Stimulated activated CD8-positive, alpha-beta memory T cell treated with anti-CD3 and anti-CD28 coated beads, Interleukin-15, amount 100 ng/mL, for 24 hours (primary cell): Measurements from ENCODE around the gene ADH7.

Source experiments
- DNase-seq: peaks from one replicate; pipeline ENCODE4 v3.0.0-alpha.2; 2020; ENCODE audit warnings: low read depth

The ADH7 gene

DNA sequence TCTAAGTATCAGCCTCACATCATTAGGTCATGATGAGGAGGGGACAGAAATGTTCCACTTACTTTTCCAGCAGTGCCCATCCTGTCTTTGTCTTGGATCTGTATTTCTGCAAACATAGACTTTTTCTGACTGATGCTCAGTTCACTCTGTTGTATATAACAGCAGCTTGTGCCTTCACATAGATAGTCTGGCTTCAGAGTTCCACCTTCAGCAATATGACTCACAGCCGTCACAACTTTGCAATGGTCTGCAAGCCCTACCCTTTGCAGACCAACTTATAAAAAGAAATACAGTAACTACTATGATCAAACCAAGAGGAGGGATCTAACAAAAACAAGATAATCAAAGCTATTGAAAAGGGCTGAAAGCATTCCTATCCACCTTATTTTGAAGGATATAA is at the start of gene ADH7:
ADH7 (minus strand) TSS at position 189 of the 400 bp plus-strand sequence; CDS start at position 80, 109 bp downstream.
- no peak for DNase-seq

DNA sequence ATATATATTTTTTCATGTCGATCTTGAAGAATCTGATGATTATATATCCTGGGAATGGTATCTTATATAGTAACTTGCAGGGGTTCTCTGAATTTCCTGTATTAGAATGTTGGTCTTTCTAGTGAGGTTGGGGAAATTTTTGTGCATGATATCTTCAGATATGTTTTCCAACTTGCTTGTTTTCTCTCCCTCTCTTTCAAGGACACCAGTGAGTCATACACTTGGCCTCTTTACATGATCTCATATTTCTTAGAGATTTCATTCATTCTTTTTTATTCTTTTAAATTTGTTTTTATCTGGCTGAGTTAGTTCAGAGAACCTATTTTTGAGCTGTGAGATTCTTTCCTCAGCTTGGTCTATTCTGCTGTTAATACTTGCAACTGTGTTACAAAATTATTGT is 48.5 kb upstream of the ADH7 start:
- no peak for DNase-seq

DNA sequence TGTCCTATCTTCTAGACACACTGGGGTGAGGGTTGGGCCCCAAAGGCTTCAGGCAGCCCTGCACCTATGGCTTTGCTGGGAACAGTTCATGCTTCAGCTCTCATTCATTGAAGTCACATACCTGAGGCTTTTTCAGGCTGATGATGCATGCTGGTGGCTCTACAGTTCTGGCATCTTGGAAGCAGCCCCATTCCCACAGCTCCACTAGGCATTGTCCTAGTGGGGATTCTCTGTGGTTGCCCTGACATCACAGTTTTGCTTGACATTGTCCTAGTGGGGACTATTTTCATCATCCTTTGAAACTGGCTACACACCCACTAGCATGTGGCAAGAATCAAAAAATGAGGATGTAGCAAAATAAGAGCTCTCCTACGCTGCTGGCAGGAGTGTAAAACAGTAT is 38.0 kb upstream of the ADH7 start:
- DNase-seq, result no peak

DNA sequence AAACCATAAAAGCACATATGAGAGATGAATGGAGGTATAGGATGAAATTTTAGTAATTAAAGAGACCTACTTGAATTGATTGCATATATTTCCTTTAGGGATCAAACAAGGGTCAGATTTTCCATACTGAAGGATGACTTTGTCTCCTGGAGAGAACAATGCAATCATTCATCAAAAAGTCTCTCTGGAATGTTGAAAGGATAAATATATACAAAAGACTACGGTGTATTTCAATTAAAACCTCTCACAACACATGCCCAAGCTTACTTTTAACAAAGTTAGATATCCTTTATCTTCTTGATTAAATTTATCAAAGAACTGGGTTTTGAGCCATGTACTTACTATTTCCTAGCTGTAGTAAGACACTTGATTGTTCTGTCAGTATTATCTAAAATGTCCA is 36.8 kb upstream of the ADH7 start:
- DNase-seq, result no peak

DNA sequence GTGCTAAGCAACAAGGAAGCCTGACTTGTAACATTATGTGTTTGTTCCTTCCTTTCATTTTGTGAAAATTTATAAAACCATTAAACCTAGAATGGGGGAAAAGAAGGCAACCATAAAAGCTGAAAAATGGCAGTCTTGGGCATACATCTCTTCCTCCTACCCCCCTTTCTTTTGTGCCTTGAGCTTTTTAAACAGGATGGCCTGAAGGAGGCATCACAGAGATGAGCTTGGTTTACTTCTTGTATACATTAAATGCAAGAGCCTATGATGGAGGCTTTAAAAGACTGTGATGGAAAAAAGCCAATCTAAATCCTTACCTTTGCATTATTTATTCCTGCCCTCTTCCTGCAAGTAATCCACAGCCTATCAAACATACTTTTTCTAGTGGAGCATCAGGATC is 36.2 kb upstream of the ADH7 start:
- DNase-seq, result no peak

DNA sequence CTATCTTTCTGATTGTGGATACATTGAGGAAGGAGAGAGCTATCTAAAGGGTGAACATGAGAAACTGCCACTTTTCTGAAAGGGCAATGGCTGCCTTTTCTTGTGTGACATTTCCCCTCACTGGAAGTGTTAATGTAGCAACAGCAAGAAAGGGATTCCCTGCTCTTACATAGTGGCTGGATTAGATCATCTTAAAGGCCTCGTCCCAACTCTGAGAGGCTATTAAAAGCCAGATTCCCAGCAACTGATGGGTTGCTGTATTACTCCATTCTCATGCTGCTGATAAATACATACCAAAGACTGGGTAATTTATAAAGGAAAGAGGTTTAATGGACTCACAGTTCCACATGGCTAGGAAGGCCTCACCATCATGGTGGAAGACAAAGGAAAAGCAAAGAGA is 33.7 kb upstream of the ADH7 start:
- DNase-seq, result no peak

DNA sequence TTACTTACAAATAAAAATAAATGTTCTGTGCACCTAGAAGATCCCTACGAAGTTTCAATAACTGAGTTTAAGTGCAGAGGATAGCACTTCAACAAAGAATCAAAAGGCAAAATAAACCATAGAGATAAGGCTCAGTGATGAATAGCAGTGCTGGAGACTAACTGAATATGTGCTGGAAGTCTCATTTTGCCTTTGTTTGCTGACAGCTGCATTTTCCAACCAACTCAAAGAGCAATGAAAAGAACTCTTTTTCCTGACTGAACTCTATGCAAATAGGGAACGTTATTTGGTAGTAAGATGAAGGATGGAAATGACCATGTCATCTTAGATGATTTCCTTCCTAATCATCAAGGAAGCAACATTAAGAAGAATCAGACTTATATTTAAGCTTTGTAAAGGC is 32.7 kb upstream of the ADH7 start:
- DNase-seq, result no peak

DNA sequence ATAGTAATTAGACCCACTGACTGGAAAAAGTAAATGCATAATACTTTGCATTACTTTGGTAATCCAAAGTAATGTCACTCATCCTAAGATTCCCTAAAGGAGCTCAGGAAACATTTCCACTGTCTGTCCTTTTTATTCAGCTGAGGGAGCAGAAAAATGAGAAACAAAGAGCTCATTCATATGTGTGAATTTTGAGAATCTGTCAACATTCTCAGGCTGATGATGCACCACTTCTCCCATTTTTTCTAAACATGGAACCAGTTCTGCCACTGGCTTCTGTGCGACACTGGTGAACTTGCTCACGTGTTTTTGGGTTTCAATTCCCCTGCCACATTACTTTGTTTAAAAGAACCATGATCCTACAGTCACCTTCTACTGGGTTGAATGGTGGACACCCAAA is 28.4 kb upstream of the ADH7 start:
- DNase-seq, result no peak

DNA sequence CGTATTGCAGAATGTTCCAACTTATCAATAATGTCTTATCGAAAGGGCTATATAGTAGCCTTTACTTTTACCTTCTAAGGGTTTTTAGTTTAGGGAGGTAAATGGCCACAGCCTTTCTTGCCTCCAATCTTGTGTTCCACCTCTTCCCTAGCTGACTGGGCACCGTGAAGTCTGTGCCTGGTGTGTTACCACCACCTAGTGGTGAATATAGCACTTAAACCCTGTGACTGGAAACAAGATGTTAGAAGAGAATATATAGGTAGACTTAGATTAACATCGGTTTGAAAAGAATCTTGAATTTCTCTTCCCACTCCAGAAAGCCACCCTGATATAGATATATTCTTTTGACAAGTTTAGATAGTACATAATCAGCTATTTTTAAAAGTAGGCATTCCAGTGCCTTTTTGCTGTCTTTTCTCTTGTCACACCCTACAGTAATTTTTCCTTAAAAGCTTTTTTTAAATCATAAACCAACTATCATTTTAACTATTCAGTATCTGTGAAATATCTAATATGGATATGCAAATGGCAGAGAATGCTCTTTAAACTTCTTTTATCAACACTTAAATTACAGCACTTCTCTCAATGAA is 27.8 kb upstream of the ADH7 start:
- no peak for DNase-seq

DNA sequence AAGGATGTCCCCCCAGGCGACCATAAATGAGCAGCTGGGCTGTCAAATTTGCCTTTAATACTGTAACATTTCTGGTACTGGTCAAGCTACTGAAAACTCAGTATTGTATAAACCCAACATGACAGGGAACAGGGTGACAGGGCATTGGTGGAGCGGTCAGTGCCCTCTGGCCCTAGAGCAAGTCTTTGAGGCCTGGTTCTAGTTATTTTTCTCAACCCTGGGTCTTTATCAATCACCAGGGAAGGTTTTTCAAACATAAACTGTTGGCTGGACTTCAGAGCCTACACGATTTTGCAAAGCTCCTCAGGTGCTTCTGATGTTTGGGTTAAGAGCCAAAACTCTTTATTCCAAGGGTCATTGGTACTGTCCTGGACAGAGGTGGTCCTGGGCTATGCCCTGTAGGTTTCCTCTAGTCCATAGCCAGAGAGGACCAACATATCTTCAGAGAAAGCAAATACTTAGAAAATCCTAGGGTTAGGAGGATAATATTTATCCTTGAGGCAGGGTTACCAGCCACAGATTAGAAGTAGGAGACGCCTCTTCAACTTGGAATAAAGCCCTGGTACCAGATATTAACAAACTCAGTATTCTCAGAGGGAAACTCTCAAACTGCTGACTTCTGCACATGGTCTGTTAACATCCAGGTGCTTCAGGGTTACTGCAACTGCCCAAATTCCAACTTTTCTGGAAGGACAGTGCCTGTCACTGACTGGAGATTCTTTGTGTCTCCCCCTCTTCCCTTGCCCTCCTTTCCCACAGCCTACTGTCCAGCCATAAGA is 26.7 kb upstream of the ADH7 start:
- no peak for DNase-seq

DNA sequence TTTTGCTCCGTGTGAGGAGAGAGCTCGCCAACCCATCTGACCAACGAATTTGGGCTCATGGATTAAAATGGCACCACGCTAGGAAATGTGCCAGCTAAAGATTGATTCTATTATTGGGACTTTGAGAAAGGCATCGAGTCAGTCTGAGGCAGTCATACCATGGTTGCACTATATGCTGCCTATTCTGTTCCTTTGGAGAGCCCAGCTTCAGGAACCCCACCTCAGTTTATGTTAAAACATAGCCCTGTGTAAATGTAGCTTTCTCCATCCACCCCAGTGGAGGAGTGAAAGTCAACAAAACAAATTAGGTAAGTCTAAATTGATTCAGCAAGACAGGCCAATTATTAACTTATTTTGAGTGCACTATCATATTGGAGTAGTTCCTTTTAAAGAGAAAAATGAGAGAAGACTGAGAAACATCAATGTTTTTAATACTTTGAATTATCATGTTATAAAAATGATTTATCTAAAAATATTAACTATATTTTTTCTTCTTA is 24.5 kb upstream of the ADH7 start:
- DNase-seq, result no peak

DNA sequence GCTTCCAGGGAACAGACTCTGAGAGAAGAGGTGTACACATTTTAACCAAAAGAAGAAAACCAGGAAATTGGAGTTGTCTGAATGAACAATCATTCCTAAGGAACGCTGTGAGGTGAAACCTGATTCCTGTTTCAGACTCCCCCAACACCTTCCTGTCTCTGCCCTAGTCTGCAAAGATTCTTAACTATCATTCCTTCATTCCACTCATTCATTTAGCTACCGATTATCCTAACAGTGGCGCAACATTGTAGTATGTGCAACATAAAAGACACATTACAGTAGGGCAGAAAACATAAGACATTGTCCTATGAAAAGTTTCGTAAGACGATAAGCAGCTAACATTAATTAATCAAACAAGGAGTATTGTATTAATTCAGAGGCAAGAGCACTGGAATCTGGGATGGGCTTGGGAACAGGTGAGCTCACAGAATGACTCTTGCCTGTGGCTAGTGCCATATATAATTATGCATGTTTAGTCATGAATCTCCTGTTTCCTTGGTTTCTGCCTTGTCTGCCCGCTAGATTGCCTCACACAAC is 23.8 kb upstream of the ADH7 start:
- DNase-seq, result no peak

DNA sequence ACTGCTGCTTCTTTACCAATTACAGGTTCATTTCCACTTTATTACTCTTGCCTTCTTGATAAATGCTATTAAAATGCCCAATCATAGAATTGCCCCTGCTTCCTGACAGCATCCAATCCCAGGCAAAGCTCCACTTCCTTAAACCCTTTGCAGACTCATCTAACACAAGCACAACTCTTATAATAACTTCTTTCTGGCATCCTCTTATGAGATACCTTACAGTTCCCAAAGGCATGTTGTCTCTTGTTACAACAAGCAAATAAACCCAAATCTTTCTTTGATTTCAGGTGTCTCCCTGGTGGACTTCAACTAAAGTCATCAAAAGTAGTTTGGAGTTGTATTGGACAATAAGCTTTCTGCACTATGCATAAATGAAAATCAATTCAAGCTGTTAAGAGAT is 22.5 kb upstream of the ADH7 start:
- DNase-seq, result no peak

DNA sequence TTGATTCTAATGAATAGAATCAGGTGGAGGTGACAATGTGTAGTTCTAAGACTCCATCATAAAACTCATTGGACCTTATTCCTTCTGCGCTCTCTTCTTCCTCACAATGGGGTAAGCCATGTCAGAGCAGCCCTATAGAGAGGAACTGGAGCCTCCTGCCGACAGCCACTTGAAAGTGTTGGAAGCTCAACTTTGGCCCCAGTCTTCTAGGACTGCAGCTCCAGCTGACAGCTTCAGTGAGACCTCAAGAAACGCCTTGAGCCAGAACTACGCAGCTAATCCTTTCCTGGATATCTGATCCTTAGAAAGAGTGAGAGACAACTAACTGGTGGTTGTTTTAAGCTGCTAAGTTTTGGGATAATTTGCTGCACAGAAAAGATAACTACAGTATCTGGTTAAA is 22.1 kb upstream of the ADH7 start:
- no peak for DNase-seq

DNA sequence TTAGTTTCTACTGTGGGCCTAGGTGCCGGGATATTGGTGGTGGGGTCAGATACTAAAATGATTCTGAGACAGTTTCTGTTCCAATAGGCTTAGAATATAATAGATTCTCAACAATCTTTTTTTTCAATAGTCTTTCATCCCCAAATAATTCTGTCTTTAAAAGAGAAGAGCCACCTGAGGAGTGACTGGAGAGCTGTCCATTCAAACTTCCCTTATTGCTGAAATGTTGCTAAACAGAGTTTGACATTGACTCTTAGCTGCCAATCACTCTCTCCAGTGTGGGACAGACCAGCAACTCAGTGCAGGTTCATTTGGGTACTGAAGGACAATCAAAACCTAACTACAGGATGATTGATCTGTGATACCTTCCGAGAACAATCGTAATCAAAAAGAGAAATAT is 12.4 kb upstream of the ADH7 start:
- no peak for DNase-seq

DNA sequence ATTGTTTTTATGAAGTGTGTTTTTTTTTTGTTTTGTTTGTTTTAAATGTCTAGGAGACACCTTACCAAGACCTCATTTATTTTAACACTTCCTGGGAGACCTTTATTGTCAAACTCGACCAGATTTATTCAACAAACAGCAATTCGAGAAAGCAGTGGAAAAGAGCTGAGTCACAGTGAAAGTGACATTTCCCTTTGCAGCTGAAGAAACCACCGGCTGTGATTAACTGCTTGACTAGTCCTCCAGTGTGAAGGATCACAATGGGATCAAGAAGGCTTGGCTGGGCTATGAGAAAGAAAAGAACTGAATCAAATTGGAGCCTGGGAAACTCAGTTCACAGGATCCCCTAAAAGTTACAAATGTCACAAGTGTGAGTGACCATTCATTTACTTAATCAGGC is 11.9 kb upstream of the ADH7 start:
- no peak for DNase-seq

DNA sequence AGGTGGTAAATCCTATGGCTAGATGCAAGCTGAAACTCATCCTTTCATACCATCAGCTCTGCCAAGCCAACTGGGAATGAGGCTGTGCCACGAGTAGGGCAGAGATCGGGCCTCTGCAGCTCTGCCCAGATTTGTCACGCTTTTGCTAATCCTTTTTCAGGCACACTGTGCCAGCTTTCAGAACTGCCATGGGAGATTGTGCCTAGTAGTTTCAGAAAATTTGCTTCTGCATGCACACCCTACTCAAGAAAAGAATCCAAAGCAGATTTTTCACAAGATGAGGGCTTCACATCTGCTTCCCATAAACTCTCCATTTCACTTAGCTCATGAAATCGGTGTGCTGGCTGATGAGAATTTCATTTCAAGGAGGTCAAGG is 3.3 kb upstream of the ADH7 start:
- DNase-seq, result no peak

DNA sequence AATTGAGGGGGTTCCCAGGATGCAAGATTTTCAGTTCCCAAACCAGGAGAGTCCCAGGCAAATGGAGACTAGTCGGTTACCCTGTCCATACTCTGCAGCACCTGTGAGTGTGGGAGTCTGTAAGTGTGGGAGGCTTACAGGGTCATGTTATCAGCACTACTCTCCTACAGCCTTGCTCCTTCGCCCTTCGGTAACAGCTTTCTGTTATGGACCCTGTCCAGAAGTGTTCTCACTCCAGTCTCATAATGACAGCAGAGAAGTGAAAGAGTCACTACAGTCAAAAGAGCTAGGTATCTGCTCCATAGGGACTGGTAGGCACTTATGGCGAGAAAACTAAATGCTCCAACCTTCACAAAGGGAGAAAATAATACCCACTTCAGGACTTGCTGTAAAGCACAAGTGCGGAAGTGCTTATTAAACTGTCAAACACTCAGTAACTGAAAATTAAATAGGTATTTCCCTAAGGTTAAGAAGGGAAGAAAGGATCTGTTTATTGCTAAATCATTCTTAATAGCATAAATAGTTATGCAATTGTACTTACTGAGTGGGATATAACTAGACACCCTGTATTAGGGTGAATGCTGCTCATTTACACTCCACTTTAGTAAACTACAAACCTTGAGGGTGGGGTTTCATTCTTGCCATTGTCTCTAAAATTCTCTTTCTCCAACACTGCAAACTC is 2.7 kb upstream of the ADH7 start:
- DNase-seq, result no peak

DNA sequence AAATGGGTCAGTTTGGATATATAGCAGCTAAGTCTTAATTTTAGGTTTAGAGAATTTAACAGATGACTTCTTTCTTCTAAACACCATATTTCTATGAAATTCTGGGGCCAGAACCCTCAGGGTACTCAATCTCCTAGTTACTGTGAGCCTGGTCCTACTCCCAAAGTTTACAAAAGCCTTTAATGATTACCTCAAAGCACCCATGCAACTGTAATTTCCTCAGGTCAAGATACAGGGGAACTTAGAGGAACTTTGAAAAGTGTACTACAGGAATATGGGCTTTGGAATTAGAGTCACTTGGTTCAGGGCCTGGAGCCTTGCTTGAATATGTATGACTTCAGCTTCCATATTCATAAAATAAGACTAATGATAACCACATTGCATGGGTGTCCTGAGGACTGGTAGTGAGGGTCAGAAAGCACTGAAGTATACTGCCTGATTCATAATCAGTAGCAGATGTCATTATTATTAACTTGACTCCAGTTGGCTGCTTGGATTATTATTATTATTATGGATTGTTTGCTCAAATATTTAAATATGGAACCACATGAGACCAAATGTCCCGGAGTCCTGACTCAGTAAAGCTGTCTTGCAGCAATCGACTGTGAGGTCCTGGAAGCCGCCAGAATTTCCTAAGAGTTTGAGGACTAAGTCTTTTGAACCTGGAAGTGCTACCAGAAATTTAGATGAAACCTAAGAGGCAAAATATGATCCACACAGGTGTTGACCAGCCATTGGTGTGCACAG is 2.0 kb upstream of the ADH7 start:
- DNase-seq, result no peak

DNA sequence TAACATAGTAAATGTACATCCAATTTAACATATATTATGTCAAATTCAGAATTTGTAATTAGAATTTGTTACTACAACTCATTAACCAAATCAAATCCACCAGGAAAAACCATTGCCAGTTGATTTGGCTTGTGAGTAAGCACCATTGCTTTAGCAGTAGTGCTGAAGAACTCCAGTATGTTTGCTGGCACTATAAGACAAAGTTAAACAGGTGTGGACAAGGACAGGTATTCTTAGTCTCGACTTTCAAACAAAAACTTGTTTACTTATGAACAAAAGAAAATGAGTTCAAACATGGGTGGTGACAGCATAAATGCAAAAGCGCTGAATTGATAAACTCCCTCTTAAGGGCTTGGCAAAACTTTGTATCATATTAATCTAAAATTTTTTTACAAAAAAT is 1.3 kb upstream of the ADH7 start:
- no peak for DNase-seq

DNA sequence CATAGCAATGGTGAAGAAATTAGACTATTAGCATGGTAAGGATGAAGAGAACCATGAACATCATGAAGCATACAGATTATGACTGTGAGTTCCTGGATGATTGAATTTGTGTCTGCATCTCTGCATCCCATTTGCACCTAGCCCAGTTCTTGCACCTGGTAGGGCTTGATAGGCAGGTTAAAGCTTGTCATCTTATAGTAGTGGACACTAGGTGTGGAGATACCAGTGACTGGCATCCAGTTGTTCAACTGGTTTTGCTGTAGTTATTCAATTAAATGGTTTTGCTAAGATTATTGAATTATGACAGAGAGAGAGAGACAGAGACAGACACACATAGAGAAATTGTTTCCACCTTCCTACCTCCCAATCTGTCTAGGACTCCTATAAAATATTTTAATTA is 5.0 kb downstream of the ADH7 start:
- DNase-seq, result no peak

DNA sequence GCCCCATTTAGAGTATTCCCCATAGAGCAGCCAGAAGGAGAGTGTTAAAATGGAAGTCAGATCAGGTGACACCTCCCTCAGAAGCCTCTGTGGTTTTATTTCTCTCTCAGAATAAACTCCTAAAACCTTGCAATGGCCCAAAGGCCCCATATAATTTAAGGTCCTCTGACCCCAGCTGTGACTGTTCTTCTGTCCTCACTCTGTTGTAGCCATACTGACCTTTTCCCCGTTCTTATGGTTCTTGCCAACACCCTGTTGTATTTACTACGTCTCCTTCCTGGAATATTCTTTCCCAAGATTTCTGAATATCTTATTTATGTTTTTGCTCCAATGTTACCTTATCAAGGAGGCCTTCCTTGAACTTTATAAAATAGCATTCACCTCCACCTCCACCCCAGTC is 18.0 kb downstream of the ADH7 start:
- no peak for DNase-seq
